KMS-11 (cell line): Measurements from ENCODE around the gene AMOTL1.

ENCODE experiments used
- H2AFZ ChIP-seq: fragments of 200-600 bp; sonication (generic); 2 replicates; pipeline ENCODE4 v1.6.1; 2016; ENCODE audit warnings: antibody characterized with exemption, mixed run types, low read depth
- H3K27ac ChIP-seq: fragments of 200-600 bp; sonication (generic); 2 replicates; pipeline ENCODE4 v1.6.1; 2016; ENCODE audit warnings: mild to moderate bottlenecking, mixed run types
- H3K27me3 ChIP-seq: fragments of 200-600 bp; sonication (generic); 2 replicates; pipeline ENCODE4 v1.6.1; 2017; ENCODE audit warnings: mild to moderate bottlenecking, low read depth, mixed run types, moderate library complexity; ENCODE audit not compliant: insufficient read depth
- H3K36me3 ChIP-seq: fragments of 200-600 bp; sonication (generic); 2 replicates; pipeline ENCODE4 v1.6.1; 2017; ENCODE audit warnings: mild to moderate bottlenecking, mixed run types; ENCODE audit not compliant: insufficient read depth
- H3K4me1 ChIP-seq: fragments of 200-600 bp; sonication (generic); 2 replicates; pipeline ENCODE4 v1.6.1; 2016; ENCODE audit warnings: mild to moderate bottlenecking, low read depth, mixed run types; ENCODE audit not compliant: poor library complexity, severe bottlenecking
- H3K4me2 ChIP-seq: fragments of 200-600 bp; sonication (generic); 2 replicates; pipeline ENCODE4 v1.7.0; 2016; ENCODE audit warnings: mild to moderate bottlenecking, mixed run types
- H3K4me3 ChIP-seq: fragments of 200-600 bp; sonication (generic); IDR thresholded peaks from 2 replicates; pipeline ENCODE4 v1.6.1; 2017; ENCODE audit warnings: low read depth, low read length, mixed read lengths; ENCODE audit not compliant: insufficient read depth
- H3K79me2 ChIP-seq: fragments of 200-600 bp; sonication (generic); 2 replicates; pipeline ENCODE4 v1.6.1; 2016; ENCODE audit warnings: low read depth, mixed run types; ENCODE audit not compliant: insufficient read depth
- H3K9ac ChIP-seq: fragments of 200-600 bp; sonication (generic); 2 replicates; pipeline ENCODE4 v1.6.1; 2016; ENCODE audit warnings: mild to moderate bottlenecking, mixed run types
- H4K20me1 ChIP-seq: fragments of 200-600 bp; sonication (generic); 2 replicates; pipeline ENCODE4 v1.6.1; 2016; ENCODE audit warnings: mild to moderate bottlenecking, mixed run types; ENCODE audit not compliant: insufficient read depth
- TF ChIP-seq, protein P1 (sequence below): fragments of 200-600 bp; sonication (generic); conservative IDR thresholded peaks from 2 replicates; pipeline ENCODE4 v1.6.1; 2017; ENCODE audit warnings: low read depth, mild to moderate bottlenecking, antibody characterized with exemption, low read length, moderate library complexity, mixed read lengths

Gene AMOTL1

GRCh38 chr11:94739331-94739730 is 28.8 kb upstream of the AMOTL1 start:
- no peak overlapping the region for H3K27ac ChIP-seq
- no peak overlapping the region for H2AFZ ChIP-seq
- no peak overlapping the region for H3K4me2 ChIP-seq
- H3K9ac ChIP-seq, result no peak overlapping the region
- no peaks in the 10 kb centered on the region for H4K20me1 ChIP-seq
- TF ChIP-seq, protein P1, sequence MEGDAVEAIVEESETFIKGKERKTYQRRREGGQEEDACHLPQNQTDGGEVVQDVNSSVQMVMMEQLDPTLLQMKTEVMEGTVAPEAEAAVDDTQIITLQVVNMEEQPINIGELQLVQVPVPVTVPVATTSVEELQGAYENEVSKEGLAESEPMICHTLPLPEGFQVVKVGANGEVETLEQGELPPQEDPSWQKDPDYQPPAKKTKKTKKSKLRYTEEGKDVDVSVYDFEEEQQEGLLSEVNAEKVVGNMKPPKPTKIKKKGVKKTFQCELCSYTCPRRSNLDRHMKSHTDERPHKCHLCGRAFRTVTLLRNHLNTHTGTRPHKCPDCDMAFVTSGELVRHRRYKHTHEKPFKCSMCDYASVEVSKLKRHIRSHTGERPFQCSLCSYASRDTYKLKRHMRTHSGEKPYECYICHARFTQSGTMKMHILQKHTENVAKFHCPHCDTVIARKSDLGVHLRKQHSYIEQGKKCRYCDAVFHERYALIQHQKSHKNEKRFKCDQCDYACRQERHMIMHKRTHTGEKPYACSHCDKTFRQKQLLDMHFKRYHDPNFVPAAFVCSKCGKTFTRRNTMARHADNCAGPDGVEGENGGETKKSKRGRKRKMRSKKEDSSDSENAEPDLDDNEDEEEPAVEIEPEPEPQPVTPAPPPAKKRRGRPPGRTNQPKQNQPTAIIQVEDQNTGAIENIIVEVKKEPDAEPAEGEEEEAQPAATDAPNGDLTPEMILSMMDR, result no peak
- no peaks in the 10 kb centered on the region for H3K27me3 ChIP-seq
- H3K4me3 ChIP-seq, result no peak overlapping the region
- no peaks in the 10 kb centered on the region for H3K4me1 ChIP-seq
- no peaks in the 10 kb centered on the region for H3K36me3 ChIP-seq
- no peaks in the 10 kb centered on the region for H3K79me2 ChIP-seq

DNA sequence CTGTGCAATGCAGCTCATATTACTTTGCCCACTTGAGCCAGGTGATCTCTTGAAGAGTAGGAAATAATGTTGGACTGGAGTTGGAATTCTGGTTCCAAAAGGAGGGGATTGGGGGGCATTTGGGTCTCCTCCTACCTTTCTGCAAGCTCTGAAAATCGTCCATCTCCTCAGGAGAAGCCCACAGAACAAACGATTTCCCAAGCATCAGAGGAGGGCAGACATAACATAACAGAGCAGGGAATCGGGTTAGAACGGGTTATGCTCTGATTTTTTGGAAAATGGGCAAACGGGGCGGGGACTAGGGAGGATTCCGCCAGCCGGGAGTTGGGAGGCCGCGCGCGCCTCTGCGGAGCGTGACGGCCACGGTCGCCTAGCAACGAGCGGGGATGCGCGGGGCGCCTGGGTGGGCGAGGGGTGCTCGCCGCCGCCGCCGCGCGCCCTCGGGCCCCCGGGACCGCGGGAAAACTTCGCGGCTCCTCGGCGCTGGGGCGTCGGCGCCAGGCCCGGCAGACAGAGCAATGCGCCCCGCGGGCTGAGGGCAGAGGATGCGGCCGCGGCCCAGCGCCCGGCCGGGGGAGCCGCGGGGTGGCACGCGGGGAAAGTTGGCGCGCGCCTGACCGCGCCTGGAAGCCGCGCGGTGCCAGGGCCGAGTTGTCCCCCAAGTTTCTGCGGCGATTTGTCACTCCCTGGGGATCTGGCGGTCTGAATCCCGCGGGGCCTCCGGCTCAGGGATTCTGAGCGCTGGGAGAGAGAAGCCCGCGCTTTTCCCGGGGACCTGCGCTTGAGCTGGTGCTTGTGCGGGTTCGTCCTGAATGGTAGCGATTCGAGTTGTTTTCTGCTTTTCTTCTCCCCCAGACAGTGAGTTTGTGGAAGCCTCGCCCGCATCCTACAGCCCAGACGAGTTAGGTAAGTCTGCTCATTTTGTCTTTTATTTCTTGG is 27.8 kb upstream of the AMOTL1 start:
- Histone ChIP-seq H3K4me3 (no peak overlapping the region), H4K20me1 (no peaks in the 10 kb centered on the region), H3K4me1 (no peaks in the 10 kb centered on the region), H3K36me3 (no peaks in the 10 kb centered on the region), H3K4me2 (no peak overlapping the region), H3K27ac (no peak overlapping the region), H3K27me3 (no peaks in the 10 kb centered on the region), H2AFZ (no peak overlapping the region), H3K79me2 (no peaks in the 10 kb centered on the region), H3K9ac (no peak overlapping the region)
- TF ChIP-seq, protein P1, result no peak

- Histone ChIP-seq H3K27ac (no peak overlapping the region), H4K20me1 (no peaks in the 10 kb centered on the region), H2AFZ (no peak overlapping the region), H3K79me2 (no peaks in the 10 kb centered on the region), H3K36me3 (no peaks in the 10 kb centered on the region), H3K4me3 (no peak overlapping the region), H3K4me2 (no peak overlapping the region), H3K9ac (no peak overlapping the region), H3K27me3 (no peaks in the 10 kb centered on the region), H3K4me1 (no peaks in the 10 kb centered on the region)
- TF ChIP-seq, protein P1, result no peak
Observed at GRCh38 chr11:94741022-94741679, 27.0 kb upstream of the AMOTL1 start.

GRCh38 chr11:94742665-94743064 is 25.5 kb upstream of the AMOTL1 start:
- Histone ChIP-seq H3K4me3 (no peak overlapping the region), H3K4me1 (no peaks in the 10 kb centered on the region), H3K4me2 (no peak overlapping the region), H3K9ac (no peak overlapping the region), H3K79me2 (no peaks in the 10 kb centered on the region), H3K27me3 (no peaks in the 10 kb centered on the region), H3K36me3 (no peaks in the 10 kb centered on the region), H4K20me1 (no peaks in the 10 kb centered on the region), H3K27ac (no peak overlapping the region), H2AFZ (no peak overlapping the region)
- TF ChIP-seq, protein P1, result no peak
